Measurements from ENCODE around the gene IGFL2.

GRCh38 chr19:46150606-46151005 is 2.6 kb downstream of the IGFL2 start:
- TF ChIP-seq, protein P1, sequence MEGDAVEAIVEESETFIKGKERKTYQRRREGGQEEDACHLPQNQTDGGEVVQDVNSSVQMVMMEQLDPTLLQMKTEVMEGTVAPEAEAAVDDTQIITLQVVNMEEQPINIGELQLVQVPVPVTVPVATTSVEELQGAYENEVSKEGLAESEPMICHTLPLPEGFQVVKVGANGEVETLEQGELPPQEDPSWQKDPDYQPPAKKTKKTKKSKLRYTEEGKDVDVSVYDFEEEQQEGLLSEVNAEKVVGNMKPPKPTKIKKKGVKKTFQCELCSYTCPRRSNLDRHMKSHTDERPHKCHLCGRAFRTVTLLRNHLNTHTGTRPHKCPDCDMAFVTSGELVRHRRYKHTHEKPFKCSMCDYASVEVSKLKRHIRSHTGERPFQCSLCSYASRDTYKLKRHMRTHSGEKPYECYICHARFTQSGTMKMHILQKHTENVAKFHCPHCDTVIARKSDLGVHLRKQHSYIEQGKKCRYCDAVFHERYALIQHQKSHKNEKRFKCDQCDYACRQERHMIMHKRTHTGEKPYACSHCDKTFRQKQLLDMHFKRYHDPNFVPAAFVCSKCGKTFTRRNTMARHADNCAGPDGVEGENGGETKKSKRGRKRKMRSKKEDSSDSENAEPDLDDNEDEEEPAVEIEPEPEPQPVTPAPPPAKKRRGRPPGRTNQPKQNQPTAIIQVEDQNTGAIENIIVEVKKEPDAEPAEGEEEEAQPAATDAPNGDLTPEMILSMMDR (IDR thresholded peaks at IDR 0.05; ENCODE audit: borderline replicate concordance, extremely low read depth, low read length, poor library complexity, severe bottlenecking): no peak
- TF ChIP-seq EZH2 (IDR thresholded peaks at IDR 0.05; ENCODE audit: borderline replicate concordance, low read depth, low read length, severe bottlenecking): no peak

Measured in DND-41 (cell line).